ENCODE measurements around the gene ARSK.

ARSK gene

GRCh38 chr5:95647886-95648860 lies 93.3 kb downstream of the ARSK start:
- DNase-seq (ENCODE audit: low read depth in 2 of 2) = no peak

- no peak for DNase-seq (ENCODE audit: low read depth in 2 of 2)
Measured at GRCh38 chr5:95649274-95649673, 94.4 kb downstream of the ARSK start.

- DNase-seq (ENCODE audit: low read depth in 2 of 2) = no peak
Measured at GRCh38 chr5:95649842-95650620, 95.1 kb downstream of the ARSK start.

- no peak for DNase-seq (ENCODE audit: low read depth in 2 of 2)
Measured at GRCh38 chr5:95652849-95653248, 97.9 kb downstream of the ARSK start.

GRCh38 chr5:95654196-95654595 lies 99.3 kb downstream of the ARSK start:
- no peak for DNase-seq (ENCODE audit: low read depth in 2 of 2)
